ENCODE measurements around the gene PSMD1. TPM values are rescaled to one million over a fixed set of nuclear protein-coding genes. Genes with fewer than 3 reads are reported as not detected.

PSMD1 gene
- total RNA-seq, 1 experiment from 2014 or later: 133 TPM

- H3K27ac ChIP-seq (ENCODE audit: low read depth, low read length): no peak overlapping the region
- no peak overlapping the region for H3K4me2 ChIP-seq (ENCODE audit: low read length)
- no peak overlapping the region for H3K4me3 ChIP-seq (replicated peaks in 1 of 2; ENCODE audit: low read depth in 1 of 2, low read length in 2 of 2)
- no TSS peak for BruUV-seq (replicated peaks)
- H3K4me1 ChIP-seq (ENCODE audit: control insufficient read depth in 1 of 2, insufficient read depth in 2 of 2, low read length in 2 of 2): peaks cover 7 to 17% of the 10 kb centered on the region in 2 experiments
- H3K27me3 ChIP-seq (ENCODE audit: insufficient read depth, low read length): no peaks in the 10 kb centered on the region
- ChIA-PET RAD21 (ENCODE audit: low non-redundant PET in 1 of 2, low total read pairs in 2 of 2, uncharacterized antibody in 2 of 2, unreplicated experiment in 2 of 2) (interaction anchor here (0.6 to 1.0 kb wide), 2 partner anchors 88 to 296 kb away, joined by 3 to 4 read pairs; no protein-coding TSS in a partner anchor), CTCF (interaction anchor here (1.0 to 2.5 kb wide), 14 partner anchors 8 to 348 kb away, joined by 3 to 37 read pairs (median 6); no protein-coding TSS in a partner anchor), POLR2A (no interaction called here)
- no peak overlapping the region for H3K9ac ChIP-seq (ENCODE audit: low read length)
- peaks cover 50% of the 10 kb centered on the region for H3K79me2 ChIP-seq (ENCODE audit: insufficient read depth, low read length)
- ATAC-seq (peak; percentile 80), DNase-seq (ENCODE audit: low read depth, low spot score) (peak; percentile 27)
- H4K20me1 ChIP-seq (ENCODE audit: insufficient read depth): 0 out of 2 replicates have a peak, but pooled peaks cover 7% of the 10 kb centered on the region
- TF ChIP-seq FOSL1 (IDR thresholded peaks at IDR 0.05; ENCODE audit: low read depth) (no peak), SRF (IDR thresholded peaks at IDR 0.05; ENCODE audit: low read depth) (no peak), CBX3 (IDR thresholded peaks at IDR 0.05; ENCODE audit: low read depth) (no peak), ELF1 (IDR thresholded peaks at IDR 0.05; ENCODE audit: borderline replicate concordance, low read depth) (no peak), ATF3 (IDR thresholded peaks at IDR 0.05) (no peak), CTCF (IDR thresholded peaks at IDR 0.05 in 2 of 3, conservative IDR thresholded peaks at IDR 0.05 in 1 of 3; ENCODE audit: borderline replicate concordance in 1 of 3, insufficient read depth in 1 of 3, low read depth in 2 of 3, low read length in 2 of 3) (peak; percentile 64 to 79 (median 71)), EZH2 (IDR thresholded peaks at IDR 0.05) (no peak), YY1 (IDR thresholded peaks at IDR 0.05; ENCODE audit: extremely low read depth, insufficient replicate concordance, low read depth, low read length) (no peak), ZFX (IDR thresholded peaks at IDR 0.05) (no peak), RAD21 (IDR thresholded peaks at IDR 0.05; ENCODE audit: low read depth) (peak; percentile 76), TCF7L2 (IDR thresholded peaks at IDR 0.05; ENCODE audit: borderline replicate concordance, extremely low read depth, insufficient read depth, insufficient read length) (no peak), SP1 (IDR thresholded peaks at IDR 0.05; ENCODE audit: low read depth) (no peak), POLR2A (IDR thresholded peaks at IDR 0.05; ENCODE audit: borderline replicate concordance, extremely low read depth, insufficient read depth, insufficient read length) (no peak)
- no peak overlapping the region for H2AFZ ChIP-seq (ENCODE audit: low read depth, low read length, poor library complexity, severe bottlenecking)
- H3K9me3 ChIP-seq (ENCODE audit: control insufficient read depth in 1 of 2, insufficient read depth in 1 of 2, low read depth in 1 of 2, low read length in 2 of 2): no peaks in the 10 kb centered on the region
- H3K9me2 ChIP-seq (ENCODE audit: insufficient read depth): no peaks in the 10 kb centered on the region
- intact Hi-C loops (cut with micrococcal nuclease): loop anchor here (1.0 to 5.0 kb wide), 4 partner anchors 88 to 345 kb away; no protein-coding TSS in a partner anchor
- H3K36me3 ChIP-seq (ENCODE audit: control insufficient read depth in 1 of 2, insufficient read depth in 2 of 2, low read length in 2 of 2): peaks cover 2 to 9% of the 10 kb centered on the region in 2 experiments; a peak in 2 of 4 replicates
These were observed 47.5 kb downstream of the PSMD1 start for GRCh38 chr2:231104115-231104713.
